ENCODE measurements around the gene PTPRD.

The PTPRD gene

DNA sequence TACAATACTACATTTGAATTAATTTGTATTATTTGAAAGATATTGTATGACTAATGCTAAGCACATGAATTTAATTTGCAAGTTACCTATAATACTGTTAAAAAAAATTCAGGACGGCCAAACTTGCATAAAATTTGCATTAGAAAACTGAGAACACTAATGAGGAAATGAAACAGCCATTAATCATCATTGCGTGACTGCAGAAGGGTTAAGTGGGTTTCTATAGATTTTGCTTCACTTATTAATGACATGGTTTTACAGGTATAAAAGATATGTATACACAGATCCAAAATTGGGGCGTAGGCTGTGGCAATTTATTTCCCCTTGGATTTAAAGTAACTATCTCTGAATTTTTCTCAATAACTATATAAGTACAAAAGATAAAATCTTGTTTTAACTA is 882.6 kb downstream of the PTPRD start:
- DNase-seq = no peak

DNA sequence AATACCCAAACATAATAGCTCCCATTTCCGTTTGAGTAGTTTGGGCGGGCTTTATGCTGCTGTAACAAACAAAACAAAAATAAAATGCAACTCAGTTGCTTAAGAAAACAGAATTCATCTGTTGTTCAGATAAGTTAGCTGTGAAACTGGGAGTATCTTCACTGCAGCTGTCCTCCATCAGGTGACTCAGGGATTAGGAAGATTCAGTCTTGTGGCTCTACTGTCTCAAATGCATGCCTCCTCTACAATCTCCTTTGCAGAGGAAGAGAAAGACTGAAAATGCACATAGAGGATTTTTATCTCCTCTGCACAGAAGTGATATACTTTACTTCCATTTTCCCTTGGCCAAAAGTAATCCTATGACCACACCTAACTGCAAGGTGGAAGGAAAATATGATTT is 883.7 kb downstream of the PTPRD start:
- DNase-seq = no peak

DNA sequence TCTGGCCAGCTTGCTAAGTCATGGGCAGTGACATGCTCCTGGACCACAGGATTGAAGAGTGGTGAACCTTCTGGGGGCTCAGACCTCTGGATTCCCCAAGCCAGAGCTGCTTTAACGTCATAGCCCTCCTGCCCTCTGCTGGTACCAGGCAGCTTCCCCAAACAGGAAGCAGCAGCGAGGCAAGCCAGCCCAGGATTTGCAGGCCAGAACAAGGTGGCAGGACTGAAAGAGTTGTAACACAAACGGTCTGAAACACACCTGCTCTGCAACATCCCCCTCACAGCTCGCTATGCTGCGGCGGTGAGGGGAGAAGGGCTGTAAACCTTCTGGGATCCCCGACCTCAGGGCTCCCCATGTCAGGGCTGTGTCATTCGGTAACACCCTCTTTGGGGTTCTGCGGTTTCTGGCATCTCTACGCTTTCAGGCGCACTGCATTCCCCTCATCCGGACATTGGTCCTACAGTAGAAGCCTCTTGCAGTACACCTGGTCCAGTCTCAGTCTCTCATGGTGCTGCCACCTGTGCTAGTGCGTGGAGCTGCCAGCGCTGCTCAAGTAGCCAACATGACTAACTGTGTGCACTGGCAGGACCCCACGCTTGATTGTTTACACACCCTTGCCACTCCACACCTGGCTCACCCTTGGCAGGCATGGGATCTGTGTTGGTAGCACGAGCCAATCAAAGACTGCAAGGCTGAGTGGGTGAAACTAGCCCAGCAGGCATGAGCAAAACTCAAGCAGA is 893.3 kb downstream of the PTPRD start:
- DNase-seq = no peak

DNA sequence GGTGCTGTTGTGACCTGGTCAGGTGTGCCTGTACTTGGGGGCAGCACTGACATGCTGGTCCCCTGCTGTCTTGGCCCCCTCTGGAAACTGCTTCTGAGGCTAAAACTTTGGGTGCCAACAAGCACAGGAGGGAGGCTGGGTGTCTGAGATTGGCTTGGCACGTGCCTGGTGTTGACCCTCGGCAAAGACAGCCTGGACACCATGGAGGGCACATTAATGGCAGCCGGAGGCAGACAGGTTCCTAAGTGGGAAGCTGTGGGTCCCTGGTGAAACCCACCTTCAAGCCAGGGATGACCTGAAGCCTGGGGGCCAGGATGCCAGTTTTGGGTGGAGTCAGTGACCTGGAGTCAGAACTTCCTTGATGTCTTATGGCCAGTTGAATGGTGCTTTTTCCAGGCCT is 894.1 kb downstream of the PTPRD start:
- DNase-seq = no peak

DNA sequence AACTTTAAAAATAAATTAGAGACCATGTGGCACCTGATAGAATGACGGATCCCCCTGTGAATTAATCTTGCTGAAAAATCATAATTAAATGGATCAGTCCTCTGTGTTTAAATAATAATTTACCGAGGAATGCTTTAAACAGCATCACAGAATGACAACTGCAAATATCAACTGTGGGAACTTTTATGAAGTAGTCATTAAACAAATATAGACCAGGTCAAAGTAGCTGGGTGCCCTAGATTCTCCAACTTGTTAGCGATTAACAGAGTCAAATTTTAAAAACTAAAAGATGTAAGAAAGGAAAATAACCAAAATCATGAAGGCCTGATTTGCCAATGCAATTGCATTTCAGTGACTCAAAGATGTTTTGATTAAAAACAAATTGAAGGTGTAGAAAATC is 933.4 kb downstream of the PTPRD start:
- no peak for DNase-seq

DNA sequence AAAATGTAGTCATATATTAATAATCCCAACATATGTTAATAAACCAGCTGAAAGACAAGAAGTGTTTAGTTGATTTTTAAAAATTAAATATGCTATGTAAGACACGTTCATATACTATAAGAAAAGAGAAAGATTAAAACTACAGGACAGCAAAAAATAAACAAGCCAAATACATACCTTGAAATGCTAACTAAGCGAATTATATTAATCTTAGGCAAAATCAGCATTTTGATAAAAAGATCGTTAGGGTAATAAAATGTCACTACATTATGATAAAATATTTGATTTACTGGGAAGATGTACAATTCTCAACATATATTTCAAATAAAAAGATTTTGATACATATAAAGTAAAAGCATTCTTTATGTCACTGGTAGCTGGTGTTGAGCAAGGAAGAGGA is 938.3 kb downstream of the PTPRD start:
- DNase-seq = no peak

DNA sequence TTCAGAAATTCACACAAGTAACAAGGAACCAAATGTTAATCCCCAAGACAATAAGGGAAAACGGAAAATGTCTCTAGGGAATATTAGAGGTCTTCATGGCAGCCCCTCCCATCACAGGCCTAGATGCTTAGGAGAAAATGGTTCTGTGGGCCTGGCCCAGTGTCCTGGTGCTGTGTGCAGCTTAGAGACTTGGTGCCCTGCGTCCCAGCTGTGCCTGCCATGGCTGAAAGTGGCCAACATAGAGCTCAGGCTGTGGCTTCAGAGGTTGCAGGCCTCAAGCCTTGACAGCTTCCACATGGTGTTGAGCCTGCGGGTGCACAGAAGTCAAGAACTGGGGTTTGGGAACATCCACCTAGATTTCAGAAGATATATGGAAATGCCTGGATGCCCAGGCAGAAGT is 942.3 kb downstream of the PTPRD start:
- DNase-seq = no peak

DNA sequence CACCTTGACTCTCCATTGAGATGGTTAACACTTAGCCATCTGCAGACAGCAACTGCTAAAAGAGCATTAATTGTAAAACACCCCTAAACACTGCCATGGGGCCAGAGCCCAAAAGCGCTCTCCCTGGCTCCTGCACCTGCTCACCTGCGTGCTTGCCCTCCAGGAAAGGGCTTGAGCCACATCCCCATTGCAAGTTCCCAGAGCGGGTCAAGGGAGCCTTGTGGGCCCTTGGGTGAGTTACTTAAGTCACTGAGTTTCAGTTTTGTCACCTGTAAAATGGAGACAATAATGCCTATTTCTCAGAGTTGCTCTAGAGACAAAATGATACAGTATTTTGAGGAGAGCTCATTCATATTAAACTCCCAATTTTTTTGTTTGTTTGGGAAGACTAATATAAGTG is 967.8 kb downstream of the PTPRD start:
- DNase-seq = no peak

DNA sequence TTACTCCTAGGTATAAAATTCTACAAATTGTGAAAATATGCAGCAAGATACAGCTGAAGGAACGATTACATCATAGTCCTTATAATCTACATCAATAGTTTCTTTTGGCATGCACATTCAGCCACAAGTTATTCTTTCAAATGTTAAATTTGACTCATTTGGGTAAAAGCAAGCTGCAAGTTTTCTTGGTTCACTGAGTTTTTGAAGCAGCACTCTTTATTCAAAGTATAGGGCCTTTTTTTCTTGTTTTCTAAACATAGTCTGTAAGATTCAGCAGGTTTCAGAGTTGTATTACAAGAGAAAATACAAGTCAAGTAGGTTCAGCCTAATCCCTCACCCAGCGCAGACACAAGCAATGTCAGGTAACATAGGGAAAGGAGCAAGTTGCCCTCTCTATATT is 981.5 kb downstream of the PTPRD start:
- DNase-seq = no peak

DNA sequence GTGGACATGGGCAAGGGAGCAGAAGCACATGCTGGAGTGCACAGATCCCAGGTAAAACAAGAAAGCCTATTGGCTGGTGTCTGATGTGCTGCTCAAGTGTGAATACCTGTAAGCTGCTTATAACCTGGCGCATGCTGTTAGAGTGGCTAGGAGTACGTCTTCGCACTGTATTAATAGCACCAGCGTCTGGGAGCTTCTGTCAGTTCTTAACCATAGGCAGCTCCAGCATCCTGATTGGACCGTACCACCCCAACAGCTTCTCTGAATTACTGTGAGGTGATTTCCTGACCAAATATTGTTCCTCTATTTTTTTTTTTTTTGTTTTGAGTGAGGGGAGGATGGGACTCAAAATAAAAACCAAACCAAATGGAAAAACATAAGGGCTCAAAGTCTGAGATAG is 987.6 kb downstream of the PTPRD start:
- DNase-seq = no peak

DNA sequence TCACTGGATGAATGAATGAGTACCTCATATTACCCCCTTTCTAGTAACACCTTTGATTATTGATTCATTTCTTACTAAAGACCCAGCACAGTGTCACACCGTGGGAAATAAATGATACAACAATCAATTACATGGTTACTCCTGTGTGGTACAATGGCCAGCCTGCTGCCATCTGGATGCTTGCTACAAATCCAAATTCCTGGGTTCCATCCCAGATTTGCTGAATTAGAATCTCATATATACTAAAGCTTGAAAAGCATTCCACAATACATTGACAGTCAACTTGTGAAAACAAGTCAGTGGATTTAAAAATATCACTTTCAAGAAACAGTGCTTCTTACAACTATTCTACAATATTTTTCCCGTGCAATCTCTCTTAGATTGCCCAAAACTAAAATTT is 989.3 kb downstream of the PTPRD start:
- DNase-seq = no peak

DNA sequence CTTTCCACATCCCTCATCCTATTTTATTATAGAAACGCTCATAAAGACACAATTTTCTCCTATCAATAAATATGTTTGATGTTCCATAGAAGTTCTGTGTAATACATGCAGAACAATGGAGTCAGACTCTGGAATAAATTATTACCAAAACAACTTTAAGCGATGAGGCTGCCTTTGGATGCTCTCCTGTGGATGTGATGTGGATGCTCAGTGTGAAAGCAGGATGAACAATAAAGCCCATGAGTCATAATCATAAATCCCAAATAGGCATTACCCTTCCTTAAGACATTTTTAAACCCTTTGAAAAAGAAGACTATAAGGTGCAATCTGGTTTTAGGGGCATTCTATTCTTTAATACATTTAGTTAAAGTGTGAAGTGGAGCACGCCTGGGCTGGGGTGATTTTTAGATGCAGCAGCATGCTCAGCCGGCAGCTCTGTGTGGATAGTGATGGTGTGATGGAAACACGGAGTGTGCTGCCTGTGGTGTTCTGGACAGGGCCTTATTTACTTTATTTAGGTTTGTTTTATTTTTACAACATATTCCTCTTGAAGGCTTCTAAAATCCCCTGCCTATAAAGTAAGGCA is 991.4 kb downstream of the PTPRD start:
- no peak for DNase-seq

DNA sequence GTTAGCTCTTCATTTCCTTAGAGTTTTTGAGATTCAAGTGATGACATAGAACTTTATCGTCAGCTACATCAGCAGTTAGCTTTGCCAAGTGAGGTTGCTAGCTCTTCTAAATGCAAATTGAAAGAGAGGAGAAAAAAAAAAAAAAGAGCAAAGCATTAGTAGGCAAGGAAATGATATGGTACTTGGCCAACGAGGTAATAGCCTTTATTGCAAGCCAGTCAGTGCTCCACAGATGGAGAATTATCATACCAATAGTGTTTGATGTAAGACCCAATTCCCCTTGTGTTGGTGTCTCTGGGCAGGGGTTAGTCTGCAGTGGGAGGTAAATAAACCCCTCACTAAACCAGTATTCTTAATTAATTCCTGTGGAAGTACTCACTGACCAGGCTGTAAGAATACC is 992.1 kb downstream of the PTPRD start:
- no peak for DNase-seq

DNA sequence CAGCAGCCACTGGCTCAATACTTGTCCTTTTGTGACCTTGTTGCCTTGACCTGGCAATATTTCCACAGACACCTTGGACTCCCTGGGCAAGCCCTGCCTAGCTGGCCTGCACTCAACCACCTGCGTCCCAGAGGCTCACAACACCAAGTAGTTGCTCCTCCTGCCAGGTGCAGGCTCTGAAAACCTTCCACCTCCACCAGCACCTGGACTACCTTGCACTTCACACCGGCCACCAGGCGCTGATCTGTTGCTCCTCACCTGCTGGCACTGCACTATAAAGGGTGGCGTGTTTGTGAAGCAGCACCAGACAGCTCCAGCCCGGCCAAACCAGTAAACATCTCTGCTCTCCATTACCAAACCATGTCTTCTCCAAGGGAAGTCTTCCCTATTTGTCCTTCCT is 997.7 kb downstream of the PTPRD start:
- no peak for DNase-seq

DNA sequence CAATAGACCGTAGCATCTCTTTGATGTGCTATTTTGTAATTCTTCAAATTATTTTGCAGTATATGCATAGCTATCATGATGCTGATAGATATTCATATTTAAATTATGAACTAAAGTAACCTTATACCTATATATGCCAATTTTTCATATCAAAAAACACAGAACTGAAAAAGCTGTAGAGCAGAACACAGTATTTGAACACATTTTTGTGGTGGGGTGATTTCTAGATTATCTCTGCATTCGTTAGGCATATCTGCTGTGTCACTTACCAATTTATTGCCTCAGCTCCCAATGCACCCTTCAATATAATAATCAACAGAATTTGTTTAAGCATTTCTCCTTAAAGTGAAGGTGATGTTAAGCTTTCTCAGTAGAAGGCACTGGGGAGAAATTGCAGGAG is 998.2 kb downstream of the PTPRD start:
- no peak for DNase-seq

DNA sequence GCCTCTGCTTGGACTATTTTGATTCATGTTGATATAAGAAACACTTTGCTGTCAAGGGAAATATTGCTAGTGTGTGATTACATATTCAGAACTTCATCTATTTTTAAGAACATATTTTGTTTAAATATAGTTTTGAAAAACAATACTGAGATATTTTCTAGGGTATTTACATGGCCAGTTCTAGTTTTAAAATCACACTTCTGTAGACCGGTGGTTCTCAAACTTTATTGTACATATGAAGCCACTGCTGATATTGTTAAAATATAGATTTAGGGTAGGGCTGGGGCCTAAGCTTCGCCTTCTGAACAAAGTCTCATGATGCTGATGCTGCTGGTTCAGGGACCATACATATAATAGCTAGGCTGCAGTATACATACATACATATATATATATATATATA is 1000.0 kb downstream of the PTPRD start:
- DNase-seq = no peak

DNA sequence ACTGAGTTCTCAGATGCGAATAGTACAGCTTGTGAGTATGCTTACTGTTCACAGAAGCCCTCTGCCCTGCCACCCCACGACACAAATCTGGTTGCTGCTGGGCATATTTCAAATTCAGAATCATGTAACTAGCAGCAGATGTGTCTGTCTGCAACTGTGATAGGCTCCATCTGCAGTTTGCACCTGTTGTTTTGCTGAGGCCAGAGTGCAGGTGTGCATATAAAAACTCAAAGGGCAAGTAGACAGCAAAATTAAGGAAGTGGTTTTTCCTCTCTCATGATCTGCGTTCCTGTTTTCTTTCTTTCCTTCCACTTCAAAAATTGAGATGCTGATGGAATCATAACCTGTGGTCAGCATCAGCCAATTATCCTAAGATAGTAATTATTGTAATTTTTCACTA is 1000.5 kb downstream of the PTPRD start:
- no peak for DNase-seq

DNA sequence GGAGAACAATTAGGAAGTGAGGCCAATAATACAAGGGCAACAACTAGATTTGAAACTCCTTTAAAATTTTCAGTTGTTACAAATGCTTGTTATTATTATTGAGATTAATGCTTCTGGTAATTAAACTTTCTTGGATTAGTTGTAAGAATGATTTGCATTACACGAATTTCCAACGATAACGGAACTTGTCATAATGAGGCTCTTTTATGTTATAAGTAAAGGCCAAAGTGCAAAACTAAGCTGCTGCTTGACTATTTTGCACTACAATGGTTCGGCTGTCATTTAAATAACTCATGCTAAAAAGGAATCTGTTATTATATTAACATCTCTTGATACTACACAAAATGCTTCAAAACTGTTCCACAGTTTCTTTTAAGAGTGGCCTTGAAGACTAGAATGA is 1007.1 kb downstream of the PTPRD start:
- no peak for DNase-seq

DNA sequence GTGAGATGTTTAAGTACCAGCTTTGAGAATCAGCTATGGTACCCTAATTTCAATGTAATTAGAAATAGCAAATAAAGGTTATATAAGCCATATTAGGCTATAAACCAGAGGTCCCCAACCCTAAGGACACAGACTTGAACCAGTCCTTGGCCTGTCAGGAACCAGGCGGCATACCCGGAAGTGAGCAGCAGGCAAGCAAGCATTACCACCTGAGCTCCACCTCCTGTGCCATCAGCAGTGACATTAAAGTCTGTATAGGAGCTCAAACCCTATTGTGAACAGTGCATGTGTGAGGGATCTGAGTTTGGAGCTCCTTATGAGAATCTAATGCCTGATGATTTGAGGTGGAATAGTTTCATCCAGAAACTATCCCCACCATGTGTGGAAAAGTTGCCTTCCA is 1009.5 kb downstream of the PTPRD start:
- no peak for DNase-seq

DNA sequence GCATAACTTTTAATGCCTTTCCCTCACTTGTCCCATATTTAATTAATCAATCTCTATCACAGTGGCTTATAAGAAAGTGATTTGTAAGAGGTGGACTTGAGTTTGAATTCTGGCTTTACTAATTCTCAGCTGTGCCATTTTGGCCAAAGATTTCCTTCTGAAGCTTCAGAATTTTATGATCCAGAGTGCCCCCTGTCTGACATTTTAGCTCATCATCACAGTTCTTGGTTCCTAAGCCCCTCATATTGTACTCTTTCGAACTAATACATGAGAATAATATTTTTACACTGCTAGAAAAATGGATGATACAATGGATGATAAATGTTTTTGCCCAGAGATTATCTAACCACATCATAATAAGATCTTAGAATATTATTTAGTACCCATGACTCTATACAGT is 1014.1 kb downstream of the PTPRD start:
- DNase-seq = no peak

DNA sequence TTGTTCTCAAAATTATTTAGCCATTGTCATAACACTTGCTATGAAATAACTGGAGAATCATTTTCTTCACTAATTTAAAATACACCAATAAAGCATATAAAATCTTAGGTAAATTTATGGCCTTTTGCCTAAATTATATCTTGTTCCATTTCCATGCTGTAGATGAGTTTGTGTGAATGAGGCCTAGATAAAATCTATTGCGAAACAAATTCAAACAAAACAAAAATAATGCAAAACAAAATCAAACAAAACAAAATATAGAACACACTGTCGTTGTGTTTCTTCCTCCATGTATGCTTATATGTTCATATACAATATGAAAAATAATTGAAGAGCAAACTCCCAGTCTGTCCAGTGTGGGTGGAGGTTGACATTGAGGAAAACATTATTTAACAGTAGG is 1020.7 kb downstream of the PTPRD start:
- no peak for DNase-seq

DNA sequence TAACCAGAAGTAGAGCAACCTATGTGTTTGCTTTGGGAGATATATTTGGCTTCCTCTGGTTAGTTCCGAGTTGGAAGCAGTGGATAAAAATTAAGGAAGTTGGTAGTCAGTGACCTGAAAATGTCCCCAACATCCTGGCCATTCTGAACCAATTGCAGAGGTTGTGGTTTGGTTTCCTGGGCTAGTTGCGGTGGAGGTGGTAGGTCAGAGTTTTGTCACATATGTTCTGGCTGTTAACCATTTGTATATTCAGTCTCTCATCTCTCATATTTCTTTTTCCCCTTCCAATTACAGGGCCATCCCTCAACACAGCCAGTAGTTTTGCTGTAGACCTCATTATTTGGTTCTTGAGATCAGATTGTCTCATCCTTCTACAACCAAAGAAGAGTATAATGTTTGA is 1026.9 kb downstream of the PTPRD start:
- no peak for DNase-seq

DNA sequence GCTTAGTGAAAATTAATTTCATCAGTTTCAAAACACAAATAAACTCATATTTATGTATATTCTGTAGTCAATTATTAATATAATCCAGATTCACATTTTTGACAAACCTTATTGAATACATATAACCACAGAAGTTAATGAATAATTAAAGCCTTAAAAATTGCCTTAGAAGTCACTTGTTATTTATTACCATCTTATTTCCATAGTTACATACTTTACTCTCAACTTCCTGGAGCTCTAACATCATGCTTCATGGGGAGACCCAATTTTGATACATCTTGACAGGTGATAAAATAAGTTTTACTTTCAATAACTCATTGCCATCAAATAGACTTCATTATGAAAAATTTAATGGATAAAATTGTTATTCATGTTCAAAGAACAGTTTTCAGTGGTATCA is 1038.7 kb downstream of the PTPRD start:
- DNase-seq = no peak

DNA sequence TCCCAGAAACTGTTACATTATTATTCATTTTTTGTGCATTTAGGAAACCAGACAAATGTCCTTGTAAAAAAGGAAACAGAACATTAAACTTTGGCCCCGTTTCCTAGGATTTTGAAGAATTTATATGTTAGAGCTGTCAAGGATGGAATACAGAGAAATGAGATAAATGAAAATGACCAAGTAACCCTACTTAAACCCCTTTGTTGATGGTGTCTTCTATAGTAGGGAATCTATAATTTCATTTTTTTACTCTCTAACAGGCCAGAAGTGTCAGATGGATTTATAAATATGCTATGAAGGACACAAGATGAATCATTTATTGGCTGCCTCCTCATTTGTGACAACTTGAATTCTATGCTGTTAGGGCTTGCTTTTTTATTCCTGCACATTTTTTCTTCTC is 1047.1 kb downstream of the PTPRD start:
- DNase-seq = no peak

DNA sequence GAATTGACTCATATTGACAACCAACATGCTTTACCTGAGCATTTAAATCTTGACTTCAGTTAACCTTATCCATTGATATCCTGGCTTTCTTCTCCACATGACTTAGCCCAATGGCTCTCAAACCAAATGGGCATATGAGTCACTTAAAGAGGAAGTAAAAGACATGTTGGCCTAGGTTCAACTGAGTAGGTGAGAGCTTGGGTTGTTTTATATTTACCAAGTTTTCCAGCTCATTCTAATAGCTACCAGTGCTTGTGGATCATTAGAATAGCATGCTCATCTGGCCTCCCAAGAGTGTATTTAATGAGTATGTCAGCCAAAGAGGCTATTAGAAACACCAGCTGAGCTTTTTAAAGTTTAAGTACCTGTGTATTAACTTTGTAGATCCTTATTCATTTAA is 1049.0 kb downstream of the PTPRD start:
- DNase-seq = no peak

All from NCI-H2227 treated with DMSO at 0.1 percent for 48 hours (cell line).